Frontal cortex (tissue), 4 donors: ENCODE data around the gene HS6ST2. TPM values are rescaled to one million over a fixed set of nuclear protein-coding genes. Genes with fewer than 3 reads are reported as not detected.

ENCODE experiments used
- DNase-seq, 2 donors: peaks; one replicate each; pipeline ENCODE4 v3.0.0; 2012; ENCODE audit warnings: low spot score in 2 of 2
- FAIRE-seq: peaks from 2 replicates; lab custom pipeline; 2012; peaks lifted over from hg19 to GRCh38; lab: Jason Lieb, UNC
- total RNA-seq: library from RNA; depleted of rRNA; stranded (reverse); fragments of >200 nt; gene quantifications from one replicate; pipeline ENCODE4 v1.2.3, GENCODE V29; 2014
- donor health status: control.
- donor health status: control.
- donor health status: control.

HS6ST2 gene
- total RNA-seq, 1 donor from 2014 or later: 13.0 TPM

GRCh38 chrX:132651421-132652086 lies 306.9 kb downstream of the HS6ST2 start:
- FAIRE-seq: no peak
- DNase-seq: peak in 1 of 2 donors; percentile 1

- FAIRE-seq (no peak), DNase-seq (no peak)
Observed at GRCh38 chrX:132648895-132649294, 309.5 kb downstream of the HS6ST2 start.

- FAIRE-seq: no peak
- DNase-seq: no peak
Observed at GRCh38 chrX:132639446-132639845, 319.0 kb downstream of the HS6ST2 start.

- DNase-seq (no peak), FAIRE-seq (no peak)
Observed at GRCh38 chrX:132638313-132638712, 320.1 kb downstream of the HS6ST2 start.

GRCh38 chrX:132636080-132636479 lies 322.3 kb downstream of the HS6ST2 start:
- no peak for DNase-seq
- FAIRE-seq: no peak

- no peak for FAIRE-seq
- no peak for DNase-seq
Observed at GRCh38 chrX:132634521-132634920, 323.9 kb downstream of the HS6ST2 start.

GRCh38 chrX:132631579-132632232 lies 326.7 kb downstream of the HS6ST2 start:
- FAIRE-seq (no peak), DNase-seq (peak in 1 of 2 donors; percentile 0)

- no peak for DNase-seq
- no peak for FAIRE-seq
Observed at GRCh38 chrX:132624466-132624865, 334.0 kb downstream of the HS6ST2 start.

GRCh38 chrX:132623942-132624341 lies 334.5 kb downstream of the HS6ST2 start:
- FAIRE-seq (no peak), DNase-seq (no peak)

- FAIRE-seq: no peak
- no peak for DNase-seq
Observed at GRCh38 chrX:132623300-132623699, 335.1 kb downstream of the HS6ST2 start.

- FAIRE-seq: no peak
- no peak for DNase-seq
Observed at GRCh38 chrX:132622130-132622529, 336.3 kb downstream of the HS6ST2 start.

- FAIRE-seq (no peak), DNase-seq (no peak)
Observed at GRCh38 chrX:132618810-132619209, 339.6 kb downstream of the HS6ST2 start.

- DNase-seq (no peak), FAIRE-seq (no peak)
Observed at GRCh38 chrX:132615391-132616131, 342.9 kb downstream of the HS6ST2 start.

- FAIRE-seq (no peak), DNase-seq (no peak)
Observed at GRCh38 chrX:132614297-132614696, 344.1 kb downstream of the HS6ST2 start.

GRCh38 chrX:132613801-132614200 lies 344.6 kb downstream of the HS6ST2 start:
- FAIRE-seq: no peak

GRCh38 chrX:132612821-132613564 lies 345.4 kb downstream of the HS6ST2 start:
- DNase-seq: no peak
- FAIRE-seq: no peak

More at GRCh38 chrX:132613801-132614200, 344.6 kb downstream of the HS6ST2 start:
- DNase-seq: no peak

- no peak for DNase-seq
- FAIRE-seq: no peak
Observed at GRCh38 chrX:132610536-132610935, 347.9 kb downstream of the HS6ST2 start.

GRCh38 chrX:132609362-132609848 lies 349.0 kb downstream of the HS6ST2 start:
- FAIRE-seq: no peak
- DNase-seq: no peak

- FAIRE-seq (no peak), DNase-seq (no peak)
Observed at GRCh38 chrX:132603700-132604286, 354.6 kb downstream of the HS6ST2 start.

- DNase-seq (no peak), FAIRE-seq (no peak)
Observed at GRCh38 chrX:132602701-132603100, 355.7 kb downstream of the HS6ST2 start.
